GM21619 (cell line): Measurements from ENCODE around the gene GJA3.
A peak's percentile ranks its signal among the peaks of the same experiment; 100 is the strongest.

Experiments used
- ATAC-seq: cut with Tn5 transposase; IDR thresholded peaks from one replicate; pipeline ENCODE4 v1.9.1; 2021; ENCODE audit not compliant: unreplicated experiment

The GJA3 gene

DNA sequence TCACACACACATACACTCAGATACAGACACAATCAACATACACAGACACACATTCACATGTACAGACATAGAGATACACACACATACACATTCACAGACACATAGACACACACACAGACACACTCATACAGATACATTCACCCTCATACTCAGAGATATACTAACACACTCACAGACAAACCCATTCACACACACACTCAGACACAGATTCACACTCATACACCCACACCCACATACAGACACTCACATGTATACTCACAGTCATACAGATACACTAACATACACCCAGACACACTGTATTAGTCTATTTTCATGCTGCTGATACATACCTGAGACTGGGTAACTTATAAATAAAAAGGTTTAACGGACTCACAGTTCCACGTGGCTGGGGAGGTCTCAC, 30.8 kb downstream of the GJA3 start:
- ATAC-seq = no peak

- ATAC-seq = no peak
These were observed 31.8 kb downstream of the GJA3 start for GRCh38 chr13:20129076-20129475.

DNA sequence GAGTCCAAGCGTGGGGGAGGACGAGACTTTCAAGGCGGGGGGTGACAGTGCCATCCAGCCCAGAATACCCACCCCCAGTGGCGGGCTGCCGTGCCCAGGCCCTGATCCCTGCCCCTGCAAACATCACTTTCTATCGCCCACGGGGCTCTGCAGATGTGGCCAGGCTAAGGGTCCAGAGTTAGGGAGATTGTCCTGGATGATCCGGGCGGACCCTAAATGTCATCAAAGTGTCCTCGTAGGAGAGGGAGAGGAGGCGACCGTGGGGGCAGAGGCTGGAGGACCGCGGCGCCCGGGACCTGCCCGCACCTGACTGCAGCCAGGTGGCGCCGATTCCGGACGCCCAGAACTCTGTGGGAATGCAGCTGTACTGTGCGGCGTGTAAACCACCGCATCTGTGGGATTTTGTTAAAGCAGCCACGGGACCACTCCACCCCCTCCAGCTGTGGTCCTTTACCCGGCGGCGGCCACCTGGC, 32.4 kb downstream of the GJA3 start:
- peak; percentile 2 for ATAC-seq

DNA sequence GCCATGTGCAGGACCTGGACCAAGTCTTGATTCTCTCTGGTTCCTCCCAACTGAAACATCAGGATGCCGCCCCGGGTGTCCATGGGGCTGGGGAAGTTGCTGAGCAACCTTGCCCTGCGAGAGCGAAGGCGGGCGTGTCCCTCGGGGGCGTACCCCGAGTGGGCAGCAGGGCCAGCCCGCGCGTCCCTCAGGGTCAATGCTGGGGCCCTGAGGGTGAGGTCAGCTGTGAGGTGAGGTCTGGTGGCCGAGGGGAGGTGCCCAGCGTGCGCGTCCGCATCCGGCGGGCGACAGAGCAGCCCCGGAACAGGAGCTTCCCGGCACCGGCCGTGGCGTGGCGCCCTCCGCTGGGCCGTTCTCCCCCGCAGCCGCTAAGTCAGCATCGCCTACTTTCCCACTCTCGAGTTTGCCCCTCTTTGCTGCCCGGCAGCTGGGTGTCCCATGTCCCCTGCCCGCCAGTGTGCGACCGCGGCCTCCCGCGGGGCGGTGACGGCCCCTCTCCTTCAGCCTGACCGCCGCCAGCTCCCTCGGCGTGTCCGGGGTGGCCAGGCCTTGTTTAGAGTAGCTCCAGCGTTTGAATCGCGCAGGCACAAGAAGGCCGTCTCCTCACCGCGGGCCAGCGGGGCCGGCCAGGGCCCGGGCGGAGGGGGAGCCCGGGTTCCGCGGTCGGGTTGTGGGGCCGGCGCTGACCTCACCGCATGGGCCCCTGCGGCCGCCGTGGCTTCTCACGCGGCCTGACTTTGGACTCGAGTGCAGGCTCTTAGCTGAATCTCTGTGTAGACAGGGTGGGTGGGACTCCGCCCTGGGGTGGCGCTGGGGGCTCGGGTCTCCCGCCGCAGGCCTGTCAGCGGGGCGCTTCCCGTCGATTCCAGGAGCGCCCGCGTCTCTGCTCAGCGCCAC, 33.0 kb downstream of the GJA3 start:
- peak; percentile 77 for ATAC-seq

GRCh38 chr13:20127262-20127561, 33.6 kb downstream of the GJA3 start:
- ATAC-seq = peak; percentile 21

GRCh38 chr13:20126541-20127261, 34.2 kb downstream of the GJA3 start:
- no peak for ATAC-seq

GRCh38 chr13:20125783-20126165, 35.1 kb downstream of the GJA3 start:
- no peak for ATAC-seq

- no peak for ATAC-seq
These were observed 35.6 kb downstream of the GJA3 start for GRCh38 chr13:20125129-20125782.

- no peak for ATAC-seq
These were observed 36.5 kb downstream of the GJA3 start for GRCh38 chr13:20124303-20124702.

- no peak for ATAC-seq
These were observed 39.7 kb downstream of the GJA3 start for GRCh38 chr13:20121159-20121525.

DNA sequence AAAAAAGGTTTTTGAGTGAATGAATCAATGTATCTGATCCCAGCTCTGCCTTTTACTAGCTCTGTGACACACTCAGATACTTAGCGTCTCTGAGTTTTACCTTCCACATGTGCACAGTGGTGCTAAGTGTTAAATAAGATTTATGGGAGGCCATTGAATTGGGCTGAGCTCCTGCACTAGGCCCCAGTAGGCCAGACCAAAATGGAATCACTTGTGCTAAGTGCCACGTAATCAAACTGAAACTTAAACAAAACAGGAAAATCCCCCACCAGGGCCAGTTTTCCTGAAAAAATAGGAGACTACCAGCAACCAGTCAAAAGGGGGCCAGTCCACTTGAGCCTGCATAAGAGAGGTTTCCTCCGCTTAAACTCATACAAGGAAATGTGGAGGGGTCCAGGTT, 40.9 kb downstream of the GJA3 start:
- no peak for ATAC-seq

DNA sequence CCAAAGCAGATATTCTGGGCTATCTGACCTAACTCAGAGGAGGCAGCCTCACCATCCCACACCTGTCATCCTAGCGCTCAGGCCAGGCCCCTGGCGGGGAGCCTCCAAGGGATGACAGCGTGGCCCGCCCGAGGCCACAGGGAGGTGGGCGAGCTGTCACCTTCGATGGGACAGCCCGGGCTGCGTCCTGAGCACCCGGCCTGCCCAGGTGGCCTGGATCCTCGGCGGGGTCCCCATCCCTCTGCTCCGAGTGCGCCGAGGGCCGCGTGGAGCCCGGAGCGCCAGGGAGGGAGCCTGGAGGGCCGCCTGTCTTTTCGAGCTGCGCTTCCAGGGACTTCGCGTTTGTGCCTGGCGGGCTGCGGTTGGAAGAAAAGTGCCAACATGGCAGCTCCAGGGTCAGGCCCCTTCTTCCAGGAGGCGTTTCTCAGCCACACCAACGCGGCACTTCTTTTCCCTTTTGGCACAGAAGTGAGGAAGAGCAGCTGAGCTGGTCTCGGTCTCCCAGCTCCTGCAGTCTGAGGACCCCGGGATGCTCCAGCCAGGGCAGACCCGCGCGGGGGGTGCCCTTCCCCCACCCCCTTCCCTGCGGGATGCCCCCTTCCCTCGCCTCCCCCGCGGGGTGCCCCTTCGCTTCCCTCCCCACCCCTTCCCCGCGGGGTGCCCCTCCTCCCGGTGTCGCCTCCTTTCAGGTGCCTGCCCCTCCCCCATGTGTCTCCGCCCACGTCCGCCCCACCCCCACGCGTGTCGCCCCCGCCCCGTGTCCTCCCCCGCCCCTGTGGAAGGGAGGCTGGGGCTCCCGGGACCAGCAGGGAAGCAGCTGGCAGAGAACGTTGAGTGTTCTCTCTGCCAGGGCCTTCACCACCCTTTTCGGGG, 42.3 kb downstream of the GJA3 start:
- ATAC-seq = no peak

GRCh38 chr13:20116213-20116612, 44.6 kb downstream of the GJA3 start:
- no peak for ATAC-seq

DNA sequence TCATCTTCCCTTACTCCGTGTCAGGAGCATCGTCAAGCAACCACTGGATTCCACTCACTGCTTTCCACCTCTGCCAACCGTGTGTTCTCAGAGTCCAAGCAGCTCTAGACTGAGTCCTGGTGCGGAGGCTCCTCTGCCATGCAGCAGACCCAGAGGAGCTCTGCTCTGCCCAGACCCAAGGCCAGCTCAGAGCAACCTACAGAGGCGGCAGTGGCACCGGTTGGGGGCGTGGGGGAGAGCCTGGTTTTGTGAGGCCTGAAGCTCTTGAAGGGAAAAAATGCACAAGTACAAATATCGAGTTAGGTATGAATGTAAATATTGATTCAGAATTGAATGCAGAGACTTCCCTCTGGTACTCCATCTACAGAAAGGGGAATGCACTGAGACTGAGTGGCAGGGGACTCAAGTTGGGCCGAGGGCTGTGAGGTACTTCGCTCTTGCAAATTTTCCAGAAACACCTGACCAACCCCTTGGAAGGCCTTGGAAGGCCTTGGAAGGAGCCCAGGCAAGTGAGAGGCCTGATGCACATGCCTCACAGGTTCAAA, 46.7 kb downstream of the GJA3 start:
- no peak for ATAC-seq

DNA sequence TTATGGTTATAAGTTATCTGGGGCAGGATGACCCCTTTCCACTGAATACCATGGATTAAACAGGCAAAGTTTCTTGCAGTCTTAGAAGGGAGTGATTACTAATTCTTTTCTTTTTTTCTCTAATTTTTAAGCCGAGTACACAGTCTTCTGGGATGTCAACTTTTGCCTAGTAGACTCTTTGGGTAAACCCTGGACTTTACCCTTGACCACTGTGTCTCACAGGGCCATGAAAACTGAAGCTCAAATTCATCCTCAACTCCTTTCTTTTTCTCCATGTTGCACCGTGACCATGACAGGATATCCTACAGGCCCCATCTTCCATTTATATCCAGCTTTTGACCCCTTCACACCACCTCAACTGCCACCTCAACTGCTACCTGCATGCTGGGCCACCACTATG, 51.8 kb downstream of the GJA3 start:
- no peak for ATAC-seq

- no peak for ATAC-seq
These were observed 54.1 kb downstream of the GJA3 start for GRCh38 chr13:20106742-20107141.

DNA sequence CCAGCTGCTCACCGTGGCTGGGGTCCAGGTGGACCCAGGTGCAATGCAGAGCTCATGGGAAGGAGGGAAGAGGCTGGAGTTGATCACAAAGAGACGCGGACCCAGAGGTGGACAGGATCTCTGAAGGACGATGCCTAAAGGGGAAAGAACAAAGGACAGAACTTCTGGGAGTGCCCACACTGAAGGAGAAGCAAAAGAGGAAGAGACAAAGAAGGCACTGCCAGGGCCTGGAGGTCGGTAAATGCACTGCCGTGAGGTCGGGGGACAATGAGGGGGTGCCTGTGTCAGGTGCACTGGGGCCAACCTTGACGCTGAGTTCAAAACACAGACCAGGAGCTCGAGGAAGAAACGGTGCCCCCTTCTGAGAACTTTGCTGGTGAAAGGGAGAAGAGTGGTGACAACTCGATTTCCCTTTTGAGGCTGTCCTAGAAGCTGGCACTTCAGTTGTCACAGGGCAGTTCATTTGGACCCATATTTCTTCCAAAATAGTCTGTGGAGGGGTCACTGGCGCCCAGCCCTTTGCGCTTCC, 55.6 kb downstream of the GJA3 start:
- no peak for ATAC-seq

- no peak for ATAC-seq
These were observed 58.2 kb downstream of the GJA3 start for GRCh38 chr13:20102525-20103180.

DNA sequence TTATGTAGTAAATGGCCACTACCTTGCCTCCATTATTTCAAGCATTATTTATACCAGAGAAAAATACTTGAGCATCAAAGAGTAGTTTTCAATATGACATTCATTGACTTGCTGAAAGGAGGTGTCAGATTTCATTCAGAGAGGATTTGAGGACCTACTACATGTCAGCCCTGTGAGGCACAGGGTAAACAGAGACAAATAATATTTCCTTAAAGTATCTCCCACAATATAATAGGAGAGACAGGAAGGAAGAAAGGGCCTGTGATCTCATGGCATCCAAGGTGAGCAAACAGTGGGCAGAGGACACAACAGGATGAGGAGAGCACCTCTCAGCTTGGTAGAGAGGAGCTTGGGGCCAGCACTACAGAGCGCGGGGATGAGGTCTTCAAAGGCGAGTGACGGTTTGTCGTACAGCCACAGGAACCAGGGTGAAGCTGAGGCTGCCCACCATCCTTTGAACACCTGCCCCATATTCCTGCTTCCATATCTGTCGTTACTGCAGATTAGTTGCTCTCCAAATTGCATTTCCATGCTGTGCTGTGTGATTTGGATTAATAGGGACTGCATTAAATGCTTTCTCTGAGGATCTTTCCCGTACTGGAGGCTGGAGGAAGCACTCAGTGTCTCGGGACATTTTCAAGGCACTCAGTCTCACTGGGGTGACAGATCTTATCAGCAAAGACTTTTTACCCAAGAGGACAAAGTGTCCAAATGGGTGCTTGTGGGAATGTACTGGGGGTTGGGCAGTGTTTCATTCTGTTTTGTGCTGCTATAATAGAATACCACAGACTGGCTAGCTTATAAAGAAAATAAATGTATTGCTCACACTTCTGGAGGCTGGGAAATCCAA, 59.2 kb downstream of the GJA3 start:
- ATAC-seq = no peak
